Cardiac muscle cell (in vitro differentiated cells and primary cell): ENCODE data around the gene ACTA2. TPM values are rescaled to one million over a fixed set of nuclear protein-coding genes. Genes with fewer than 3 reads are reported as not detected.

Experiments used
- polyA plus RNA-seq: library from polyadenylated mRNA; unstranded; fragments of >200 nt; fragmentation: Nextera tagmentation; extraction: Ambion mirVana; gene quantifications from 2 replicates; pipeline ENCODE4 v1.2.1, GENCODE V29; 2016
- total RNA-seq: library from RNA; depleted of rRNA; stranded (reverse); fragments of >200 nt; gene quantifications from 2 replicates; pipeline ENCODE4 v1.2.3, GENCODE V29; 2016

ACTA2 gene
- total and polyA plus RNA-seq, 2 experiments from 2014 or later, result 405 to 2,064 TPM

Other genes starting within 250 kb of the ACTA2 start
- not detected in 2 replicates for gene LIPK, start 246.5 kb downstream of the ACTA2 start, total RNA-seq
- not detected in 2 replicates for gene LIPK, start 246.5 kb downstream of the ACTA2 start, polyA plus RNA-seq
- gene LIPN, start 192.8 kb downstream of the ACTA2 start, total RNA-seq, result not detected in 2 replicates
- gene LIPN, start 192.8 kb downstream of the ACTA2 start, polyA plus RNA-seq, result not detected in 2 replicates
- not detected in 2 replicates for gene LIPM, start 150.0 kb downstream of the ACTA2 start, total RNA-seq
- gene LIPM, start 150.0 kb downstream of the ACTA2 start, polyA plus RNA-seq, result not detected in 2 replicates
- not detected in 2 replicates for gene ANKRD22, start 100.9 kb downstream of the ACTA2 start, total RNA-seq
- not detected in 2 replicates for gene ANKRD22, start 100.9 kb downstream of the ACTA2 start, polyA plus RNA-seq
- 36.0 and 38.4 TPM in 2 replicates for gene STAMBPL1, start 72.5 kb downstream of the ACTA2 start, total RNA-seq
- 3.6 and 7.9 TPM in 2 replicates for gene STAMBPL1, start 72.5 kb downstream of the ACTA2 start, polyA plus RNA-seq
- gene FAS, start 38.0 kb upstream of the ACTA2 start, total RNA-seq, result 0.67 and 1.2 TPM in 2 replicates
- gene FAS, start 38.0 kb upstream of the ACTA2 start, polyA plus RNA-seq, result 0.77 and 1.9 TPM in 2 replicates